PC-9 (cell line): ENCODE data around the gene MMP25.

ENCODE experiments used
- CTCF ChIP-seq: fragments of 200-600 bp; sonication (generic); conservative IDR thresholded peaks from 2 replicates; pipeline ENCODE4 v1.6.1; 2017; ENCODE audit warnings: mixed run types, antibody characterized with exemption, mild to moderate bottlenecking, moderate library complexity
- EZH2 ChIP-seq: fragments of 200-600 bp; sonication (generic); IDR thresholded peaks from 2 replicates; pipeline ENCODE4 v1.8.0; 2017; ENCODE audit warnings: antibody characterized with exemption, low read depth

GRCh38 chr16:3096362-3096761 lies 50.0 kb downstream of the MMP25 start:
- TF ChIP-seq EZH2: no peak
- TF ChIP-seq CTCF: no peak
